Measurements from ENCODE around the gene COX19. TPM values are rescaled to one million over a fixed set of nuclear protein-coding genes. Genes with fewer than 3 reads are reported as not detected.

COX19 gene
- total RNA-seq, 1 experiment from 2014 or later: 14.0 TPM

- ATAC-seq: no peak
- Histone ChIP-seq H4K20me1 (ENCODE audit: insufficient read depth) (no peaks in the 10 kb centered on the region), H3K79me2 (ENCODE audit: insufficient read depth, low read length) (peaks cover 21% of the 10 kb centered on the region), H3K27me3 (ENCODE audit: insufficient read depth, low read length) (no peaks in the 10 kb centered on the region), H2AFZ (ENCODE audit: low read depth, low read length, poor library complexity, severe bottlenecking) (no peak overlapping the region), H3K4me1 (ENCODE audit: control insufficient read depth in 1 of 2, insufficient read depth in 2 of 2, low read length in 2 of 2) (no peaks in the 10 kb centered on the region), H3K9me3 (ENCODE audit: control insufficient read depth in 1 of 2, insufficient read depth in 1 of 2, low read depth in 1 of 2, low read length in 2 of 2) (no peaks in the 10 kb centered on the region), H3K4me2 (ENCODE audit: low read length) (no peak overlapping the region), H3K4me3 (replicated peaks in 1 of 2; ENCODE audit: low read depth in 1 of 2, low read length in 2 of 2) (no peak overlapping the region), H3K36me3 (ENCODE audit: control insufficient read depth in 1 of 2, insufficient read depth in 2 of 2, low read length in 2 of 2) (peaks cover 17 to 26% of the 10 kb centered on the region in 2 experiments; a peak in 3 of 4 replicates), H3K27ac (ENCODE audit: low read depth, low read length) (no peak overlapping the region), H3K9me2 (ENCODE audit: insufficient read depth) (no peaks in the 10 kb centered on the region), H3K9ac (ENCODE audit: low read length) (no peak overlapping the region)
- ChIA-PET RAD21 (ENCODE audit: low non-redundant PET in 1 of 2, low total read pairs in 2 of 2, uncharacterized antibody in 2 of 2, unreplicated experiment in 2 of 2) (no interaction called here), CTCF (no interaction called here), POLR2A (no interaction called here)
- intact Hi-C loops (cut with micrococcal nuclease): no loop called here
- TF ChIP-seq ZNF274 (IDR thresholded peaks at IDR 0.05; ENCODE audit: low read depth, low read length): no peak
- TF ChIP-seq REST (IDR thresholded peaks at IDR 0.05; ENCODE audit: low read depth): no peak
- TF ChIP-seq, protein P1, sequence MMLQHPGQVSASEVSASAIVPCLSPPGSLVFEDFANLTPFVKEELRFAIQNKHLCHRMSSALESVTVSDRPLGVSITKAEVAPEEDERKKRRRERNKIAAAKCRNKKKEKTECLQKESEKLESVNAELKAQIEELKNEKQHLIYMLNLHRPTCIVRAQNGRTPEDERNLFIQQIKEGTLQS (IDR thresholded peaks at IDR 0.05): no peak
- TF ChIP-seq CBX3 (IDR thresholded peaks at IDR 0.05; ENCODE audit: low read depth): no peak
- TF ChIP-seq, protein P2, sequence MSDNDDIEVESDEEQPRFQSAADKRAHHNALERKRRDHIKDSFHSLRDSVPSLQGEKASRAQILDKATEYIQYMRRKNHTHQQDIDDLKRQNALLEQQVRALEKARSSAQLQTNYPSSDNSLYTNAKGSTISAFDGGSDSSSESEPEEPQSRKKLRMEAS (IDR thresholded peaks at IDR 0.05): no peak
- no peak for TF ChIP-seq FOSL1 (IDR thresholded peaks at IDR 0.05; ENCODE audit: low read depth)
- TF ChIP-seq ZFX (IDR thresholded peaks at IDR 0.05): no peak
- TF ChIP-seq SRF (IDR thresholded peaks at IDR 0.05; ENCODE audit: low read depth): no peak
- TF ChIP-seq EGR1 (IDR thresholded peaks at IDR 0.05; ENCODE audit: low read depth): no peak
- no peak for TF ChIP-seq ELF1 (IDR thresholded peaks at IDR 0.05; ENCODE audit: borderline replicate concordance, low read depth)
- no peak for TF ChIP-seq POLR2A (IDR thresholded peaks at IDR 0.05; ENCODE audit: borderline replicate concordance, extremely low read depth, insufficient read depth, insufficient read length)
- TF ChIP-seq SP1 (IDR thresholded peaks at IDR 0.05; ENCODE audit: low read depth): no peak
- TF ChIP-seq YY1 (IDR thresholded peaks at IDR 0.05; ENCODE audit: extremely low read depth, insufficient replicate concordance, low read depth, low read length): no peak
- no peak for TF ChIP-seq EZH2 (IDR thresholded peaks at IDR 0.05)
- TF ChIP-seq JUND (IDR thresholded peaks at IDR 0.05): no peak
- TF ChIP-seq EZH2phosphoT487 (IDR thresholded peaks at IDR 0.05; ENCODE audit: borderline replicate concordance): no peak
- TF ChIP-seq CTCF (IDR thresholded peaks at IDR 0.05 in 2 of 3, conservative IDR thresholded peaks at IDR 0.05 in 1 of 3; ENCODE audit: borderline replicate concordance in 1 of 3, insufficient read depth in 1 of 3, low read depth in 2 of 3, low read length in 2 of 3): no peak
- DNase-seq (ENCODE audit: low read depth, low spot score): no peak
- BruUV-seq (replicated peaks): no TSS peak
Measured at GRCh38 chr7:966291-967069, 8.9 kb downstream of the COX19 start.

Data from HCT116 (cell line).